Endothelial cell of umbilical vein (primary cell): ENCODE measurements around the gene ABCC10. TPM values are rescaled to one million over a fixed set of nuclear protein-coding genes. Genes with fewer than 3 reads are reported as not detected.
"Not testable (repeated sequence)": the region's sequence is repeated elsewhere in the genome, so short reads cannot be mapped to it uniquely, and the experiment has no call there.

Experiments
- BruUV-seq: library from RNA; stranded (reverse); fragments of 400-500 nt; replicated peaks from 2 replicates; lab custom pipeline; 2021; lab: Mats Ljungman, UMichigan
- CTCF ChIA-PET: fragments of 300-600, 350-600 bp; sonication (Branson Sonifier 250); formaldehyde crosslinking; loops from one replicate; lab custom pipeline; 2021; ENCODE audit warnings: antibody characterized with exemption, inconsistent platforms; lab: Charles Lee
- POLR2A ChIA-PET: fragments of 300-600, 350-600 bp; sonication (Branson Sonifier 250); formaldehyde crosslinking; loops from one replicate; lab custom pipeline; 2021; ENCODE audit warnings: antibody characterized with exemption, inconsistent platforms; lab: Charles Lee
- DNase-seq: peaks from one replicate; pipeline ENCODE4 v3.0.0-alpha.2; 2011; ENCODE audit warnings: low read depth, low spot score
- FAIRE-seq: peaks from 2 replicates; lab custom pipeline; 2011; peaks lifted over from hg19 to GRCh38; lab: Jason Lieb, UNC
- H2AFZ ChIP-seq: 2 replicates; pipeline ENCODE4 v1.6.0; 2012; ENCODE audit warnings: low read depth, low read length, control low read depth, inconsistent platforms
- H3K27ac ChIP-seq: 2 replicates; pipeline ENCODE4 v1.5.1; 2011; ENCODE audit warnings: low read depth, mild to moderate bottlenecking, control low read depth, low read length, moderate library complexity; ENCODE audit not compliant: insufficient read depth
- H3K27me3 ChIP-seq, 2 experiments: 2 replicates each; pipeline versions ENCODE4 v1.6.0 to v1.6.1; 2011; ENCODE audit warnings: low read length in 2 of 2, mixed read lengths in 1 of 2; ENCODE audit not compliant: control insufficient read depth in 2 of 2, insufficient read depth in 2 of 2
- H3K36me3 ChIP-seq, 2 experiments: 2 replicates in 1 of 2; 3 replicates in 1 of 2; pipeline ENCODE4 v1.5.1; 2011; ENCODE audit warnings: low read length in 2 of 2, mild to moderate bottlenecking in 1 of 2, moderate library complexity in 1 of 2; ENCODE audit not compliant: control insufficient read depth in 2 of 2, insufficient read depth in 2 of 2; ENCODE audit errors: extremely low read depth in 1 of 2
- H3K4me1 ChIP-seq: 3 replicates; pipeline ENCODE4 v1.5.1; 2011; ENCODE audit warnings: mild to moderate bottlenecking, low read length; ENCODE audit not compliant: control insufficient read depth, insufficient read depth; ENCODE audit errors: extremely low read depth
- H3K4me2 ChIP-seq: 2 replicates; pipeline ENCODE4 v1.6.1; 2011; ENCODE audit warnings: low read length, control low read depth, mixed read lengths; ENCODE audit not compliant: insufficient read depth
- H3K4me3 ChIP-seq, 3 experiments: fragments of 200-600 bp in 1 of 3; sonication (generic), shearing (Covaris generic) in 1 of 3; replicated peaks in 1 of 3; 2 replicates each; pipeline ENCODE4 v1.5.1; 2011 to 2016; ENCODE audit warnings: control low read depth in 3 of 3, low read length in 3 of 3, mild to moderate bottlenecking in 2 of 3, inconsistent platforms in 1 of 3, low read depth in 1 of 3, moderate library complexity in 1 of 3; ENCODE audit not compliant: insufficient read depth in 1 of 3
- H3K79me2 ChIP-seq: 2 replicates; pipeline ENCODE4 v1.6.0; 2012; ENCODE audit warnings: low read length, inconsistent platforms; ENCODE audit not compliant: control insufficient read depth, insufficient read depth
- H3K9ac ChIP-seq: replicated peaks from 2 replicates; pipeline ENCODE3; 2011; ENCODE audit warnings: low read length, control low read depth; ENCODE audit not compliant: insufficient read depth; ENCODE audit errors: extremely low read depth
- H3K9me1 ChIP-seq: replicated peaks from 3 replicates; pipeline ENCODE4 v1.6.0; 2011; ENCODE audit warnings: mild to moderate bottlenecking, low read length; ENCODE audit not compliant: control insufficient read depth, insufficient read depth; ENCODE audit errors: extremely low read depth
- H3K9me3 ChIP-seq: replicated peaks from 2 replicates; pipeline ENCODE4 v1.5.1; 2012; ENCODE audit warnings: low read length, inconsistent platforms; ENCODE audit not compliant: control insufficient read depth, insufficient read depth
- H4K20me1 ChIP-seq: replicated peaks from 2 replicates; pipeline ENCODE3; 2011; ENCODE audit warnings: mild to moderate bottlenecking, low read length; ENCODE audit not compliant: control insufficient read depth, insufficient read depth; ENCODE audit errors: extremely low read depth
- CTCF ChIP-seq, 2 donors: IDR thresholded peaks; 1 replicate in 1 of 2; 2 replicates in 1 of 2; pipeline ENCODE4 v1.5.1; 2011; ENCODE audit warnings: low read length in 2 of 2, mild to moderate bottlenecking in 2 of 2, moderate library complexity in 2 of 2, control low read depth in 1 of 2, inconsistent platforms in 1 of 2, low read depth in 1 of 2; ENCODE audit not compliant: insufficient read depth in 1 of 2; ENCODE audit errors: extremely low read depth in 1 of 2
- EZH2 ChIP-seq: IDR thresholded peaks from 2 replicates; pipeline ENCODE4 v1.6.1; 2012; ENCODE audit warnings: borderline replicate concordance, low read depth, mild to moderate bottlenecking, moderate library complexity, low read length, inconsistent platforms; ENCODE audit not compliant: severe bottlenecking
- FOS ChIP-seq: IDR thresholded peaks from 2 replicates; pipeline ENCODE4 v1.6.1; 2011; ENCODE audit warnings: mild to moderate bottlenecking, low read length, moderate library complexity, borderline replicate concordance; ENCODE audit not compliant: insufficient read depth
- GATA2 ChIP-seq: IDR thresholded peaks from 2 replicates; pipeline ENCODE4 v1.7.0; 2011; ENCODE audit warnings: low read depth, mild to moderate bottlenecking, moderate library complexity, mixed read lengths, low read length; ENCODE audit not compliant: insufficient read length, insufficient read depth
- JUN ChIP-seq: IDR thresholded peaks from 2 replicates; pipeline ENCODE4 v1.6.1; 2011; ENCODE audit warnings: borderline replicate concordance, low read depth; ENCODE audit not compliant: insufficient read length, insufficient read depth
- MYC ChIP-seq: IDR thresholded peaks from one replicate; pipeline ENCODE4 v1.6.1; 2011; ENCODE audit warnings: mild to moderate bottlenecking, low read depth, low read length
- POLR2A ChIP-seq: IDR thresholded peaks from 2 replicates; pipeline ENCODE4 v1.6.1; 2012; ENCODE audit warnings: low read depth, mild to moderate bottlenecking, control low read depth, low read length
- POLR2AphosphoS5 ChIP-seq: IDR thresholded peaks from 2 replicates; pipeline ENCODE4 v1.6.1; 2012; ENCODE audit warnings: low read depth, mild to moderate bottlenecking, control low read depth, low read length, moderate library complexity; ENCODE audit not compliant: insufficient read depth
- dilution Hi-C: fragments of 300-500 bp; cut with MboI; formaldehyde crosslinking; loops from one replicate; pipeline ENCODE4 v1.15.0; 2019; ENCODE audit warnings: low sequenced_read_pairs; ENCODE audit not compliant: extremely low pct_ligation_motif_present
- intact Hi-C: fragments of 100-400 bp; cut with micrococcal nuclease; formaldehyde crosslinking; loops from one replicate; pipeline ENCODE4 v1.10.0; 2022
- polyA plus RNA-seq, 4 experiments: library from polyadenylated mRNA; depleted of rRNA in 3 of 4; stranded (reverse) in 3 of 4; unstranded in 1 of 4; fragments of >200 nt; gene quantifications; 2 replicates each; pipeline versions ENCODE4 v1.2.1 to v1.2.3, GENCODE V29; 2011 to 2012; ENCODE audit warnings: missing spikeins in 1 of 4
- total RNA-seq: library from RNA; stranded (reverse); gene quantifications from 2 replicates; pipeline ENCODE4 v1.2.3, GENCODE V29; 2021
- TF ChIP-seq, protein P1 (sequence below): IDR thresholded peaks from 2 replicates; pipeline ENCODE4 v1.6.1; 2011; ENCODE audit not compliant: insufficient read depth, insufficient read length

Gene ABCC10
- total and polyA plus RNA-seq, 2 donors (not counting 3 experiments of a cell fraction or from before 2014, with no cell fraction given) = 29.2 to 37.9 TPM

- H3K9ac ChIP-seq, H3K4me1 ChIP-seq, H3K4me3 ChIP-seq, DNase-seq, H3K79me2 ChIP-seq, H4K20me1 ChIP-seq, H3K36me3 ChIP-seq, H3K27ac ChIP-seq, H3K9me1 ChIP-seq, dilution Hi-C loops, H3K9me3 ChIP-seq, FAIRE-seq, BruUV-seq, H3K4me2 ChIP-seq, H2AFZ ChIP-seq, intact Hi-C loops, POLR2A ChIA-PET: not testable (repeated sequence)
- CTCF ChIA-PET = interaction anchor here (1.6 to 21.3 kb wide), 2 partner anchors 19 to 43 kb away, joined by 3 to 289 read pairs; partner anchors contain the start of gene LRRC73
- H3K27me3 ChIP-seq = peaks cover 13 to 30% of the 10 kb centered on the region in 2 experiments
Observed at GRCh38 chr6:43458154-43458553, 30.8 kb downstream of the ABCC10 start.

GRCh38 chr6:43459535-43459934, 32.2 kb downstream of the ABCC10 start:
- dilution Hi-C loops = no loop called here

More at GRCh38 chr6:43459535-43459934, 32.2 kb downstream of the ABCC10 start:
- intact Hi-C loops = no loop called here
- Histone ChIP-seq H3K9me3 (no peaks in the 10 kb centered on the region), H3K27ac (no peak overlapping the region), H3K36me3 (no peaks in the 10 kb centered on the region), H3K9me1 (no peaks in the 10 kb centered on the region), H3K4me1 (peaks cover 9% of the 10 kb centered on the region), H3K4me2 (no peak overlapping the region), H2AFZ (no peak overlapping the region), H3K4me3 (no peak overlapping the region), H3K79me2 (no peaks in the 10 kb centered on the region), H3K9ac (no peak overlapping the region), H3K27me3 (peaks cover 15 to 35% of the 10 kb centered on the region in 2 experiments), H4K20me1 (no peaks in the 10 kb centered on the region)
- BruUV-seq = no TSS peak
- no peak for FAIRE-seq
- POLR2A ChIA-PET = no interaction called here
- CTCF ChIA-PET = interaction anchor here (0.7 to 21.3 kb wide), 2 partner anchors 31 to 42 kb away, joined by 3 to 289 read pairs; partner anchors contain the start of gene LRRC73
- TF ChIP-seq POLR2AphosphoS5 (no peak), EZH2 (no peak), JUN (no peak), FOS (no peak), MYC (no peak), GATA2 (no peak), POLR2A (no peak), CTCF (IDR thresholded peaks at IDR 0.05; ENCODE audit: extremely low read depth in 1 of 2, insufficient read depth in 1 of 2, low read depth in 1 of 2, low read length in 2 of 2) (no peak)
- TF ChIP-seq, protein P1, sequence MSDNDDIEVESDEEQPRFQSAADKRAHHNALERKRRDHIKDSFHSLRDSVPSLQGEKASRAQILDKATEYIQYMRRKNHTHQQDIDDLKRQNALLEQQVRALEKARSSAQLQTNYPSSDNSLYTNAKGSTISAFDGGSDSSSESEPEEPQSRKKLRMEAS = no peak
- no peak for DNase-seq
